NB4 (cell line): ENCODE results near the gene TNKS2.

Source experiments
- CTCF ChIP-seq: IDR thresholded peaks from one replicate; pipeline ENCODE4 v1.5.1; 2012; ENCODE audit warnings: low read depth, low read length
- MAX ChIP-seq: IDR thresholded peaks from 2 replicates; pipeline ENCODE4 v1.6.1; 2011; ENCODE audit warnings: low read depth, low read length

GRCh38 chr10:91875156-91875555 lies 76.9 kb downstream of the TNKS2 start:
- TF ChIP-seq MAX (no peak), CTCF (no peak)
